Measurements from ENCODE around the gene PIGQ. TPM values are rescaled to one million over a fixed set of nuclear protein-coding genes. Genes with fewer than 3 reads are reported as not detected.

PIGQ gene
- polyA plus RNA-seq, 1 of the 3 experiments (the other 2 are of a cell fraction): 38.7 TPM

DNA sequence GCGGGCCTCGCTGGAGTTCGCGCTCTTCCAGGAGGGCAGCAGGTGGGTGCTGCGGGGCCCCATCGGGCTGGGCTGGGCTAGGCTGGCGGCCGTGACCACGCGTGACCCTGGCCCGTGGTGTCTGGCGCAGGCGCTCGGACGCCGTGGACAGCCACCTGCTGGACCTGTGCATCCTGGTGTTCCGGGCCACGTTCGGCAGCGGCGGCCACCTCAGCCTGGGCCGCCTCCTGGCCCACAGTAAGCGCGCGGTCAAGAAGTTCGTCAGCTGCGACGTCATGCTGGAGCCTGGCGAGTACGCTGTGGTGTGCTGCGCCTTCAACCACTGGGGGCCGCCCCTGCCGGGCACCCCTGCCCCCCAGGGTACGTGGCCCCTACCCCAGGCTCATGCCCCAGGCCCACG lies 17.6 kb upstream of the PIGQ start:
- no peak overlapping the region for H3K9ac ChIP-seq
- ChIA-PET CTCF (no interaction called here), POLR2A (no interaction called here)
- H3K36me3 ChIP-seq (replicated peaks in 1 of 2; ENCODE audit: control insufficient read depth in 1 of 2, insufficient read depth in 2 of 2, low read length in 1 of 2): peaks cover 0 to 28% of the 10 kb centered on the region in 2 experiments
- H3K4me1 ChIP-seq (ENCODE audit: control insufficient read depth in 1 of 2, insufficient read depth in 2 of 2, low read depth in 1 of 2, low read length in 1 of 2): peaks cover 0 to 9% of the 10 kb centered on the region in 2 experiments; a peak in 1 of 4 replicates
- H2AFZ ChIP-seq (ENCODE audit: low read depth): no peak overlapping the region
- H3K27ac ChIP-seq (ENCODE audit: low read depth in 2 of 2, low read length in 1 of 2): no peak overlapping the region
- DNase-seq: no peak
- no peaks in the 10 kb centered on the region for H3K79me2 ChIP-seq (ENCODE audit: insufficient read depth)
- TF ChIP-seq GABPA (IDR thresholded peaks at IDR 0.05; ENCODE audit: low read depth): no peak
- TF ChIP-seq, protein P1, sequence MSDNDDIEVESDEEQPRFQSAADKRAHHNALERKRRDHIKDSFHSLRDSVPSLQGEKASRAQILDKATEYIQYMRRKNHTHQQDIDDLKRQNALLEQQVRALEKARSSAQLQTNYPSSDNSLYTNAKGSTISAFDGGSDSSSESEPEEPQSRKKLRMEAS (IDR thresholded peaks at IDR 0.05; ENCODE audit: low read depth): no peak
- 99% methylated on average over 17 of the region's 35 CpGs for WGBS (ENCODE audit: low lambda C conversion rate)
- H3K4me3 ChIP-seq (ENCODE audit: low read depth in 2 of 2, low read length in 1 of 2): no peak overlapping the region
- no peaks in the 10 kb centered on the region for H3K9me3 ChIP-seq
- H3K9me2 ChIP-seq: no peaks in the 10 kb centered on the region
- no peaks in the 10 kb centered on the region for H3K27me3 ChIP-seq (ENCODE audit: insufficient read depth)
- H3K4me2 ChIP-seq: no peak overlapping the region
- H3F3A ChIP-seq (replicated peaks; ENCODE audit: insufficient read depth): peaks cover 2% of the 10 kb centered on the region
- H4K20me1 ChIP-seq (ENCODE audit: insufficient read depth): no peaks in the 10 kb centered on the region

DNA sequence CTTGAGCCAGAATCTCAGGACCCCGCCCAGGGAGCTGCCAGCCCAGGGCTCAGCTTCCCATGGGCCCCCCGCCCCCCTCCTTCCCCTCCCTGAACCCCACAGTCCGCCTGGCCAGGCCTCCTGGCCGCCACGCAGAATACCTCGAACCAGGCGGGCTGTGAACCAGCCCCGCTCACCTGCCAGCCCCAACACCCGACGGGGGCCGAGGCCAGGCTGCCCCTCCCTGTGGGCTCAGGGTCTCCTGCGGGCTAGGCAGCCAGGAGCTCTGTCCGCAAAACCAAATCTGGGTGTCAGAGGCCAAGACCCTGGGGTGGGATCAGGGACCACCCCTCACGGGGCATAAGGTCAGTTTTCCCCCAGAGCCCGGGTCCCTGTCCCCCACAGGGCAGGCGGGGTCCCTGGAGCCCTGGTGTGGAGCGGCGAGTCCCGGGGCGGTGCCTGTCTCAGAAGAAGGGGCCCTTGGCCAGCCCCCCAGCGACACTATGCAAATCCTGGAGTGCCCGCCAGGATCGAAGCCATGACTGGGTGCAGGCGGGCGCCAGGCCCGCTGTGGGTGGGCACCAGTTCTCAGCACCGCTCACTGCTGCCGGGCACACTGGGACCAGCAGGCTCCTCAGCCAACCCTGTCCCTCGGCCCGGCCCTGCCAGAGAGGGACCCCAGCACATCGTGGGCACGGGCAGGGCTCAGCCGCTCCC lies 16.0 kb upstream of the PIGQ start:
- Histone ChIP-seq H3K9me2 (no peaks in the 10 kb centered on the region), H3K27me3 (ENCODE audit: insufficient read depth) (0 out of 2 replicates have a peak, but pooled peaks cover 5% of the 10 kb centered on the region), H3K4me2 (no peak overlapping the region), H3K9ac (no peak overlapping the region), H2AFZ (ENCODE audit: low read depth) (no peak overlapping the region), H3K79me2 (ENCODE audit: insufficient read depth) (no peaks in the 10 kb centered on the region), H4K20me1 (ENCODE audit: insufficient read depth) (no peaks in the 10 kb centered on the region), H3K9me3 (no peaks in the 10 kb centered on the region), H3K36me3 (replicated peaks in 1 of 2; ENCODE audit: control insufficient read depth in 1 of 2, insufficient read depth in 2 of 2, low read length in 1 of 2) (peaks cover 0 to 18% of the 10 kb centered on the region in 2 experiments), H3K4me1 (ENCODE audit: control insufficient read depth in 1 of 2, insufficient read depth in 2 of 2, low read depth in 1 of 2, low read length in 1 of 2) (peaks cover 0 to 9% of the 10 kb centered on the region in 2 experiments; a peak in 1 of 4 replicates), H3K27ac (ENCODE audit: low read depth in 2 of 2, low read length in 1 of 2) (no peak overlapping the region), H3K4me3 (ENCODE audit: low read depth in 2 of 2, low read length in 1 of 2) (no peak overlapping the region), H3F3A (replicated peaks; ENCODE audit: insufficient read depth) (peaks cover 2% of the 10 kb centered on the region)
- ChIA-PET CTCF (interaction anchor here (1.2 kb wide), 1 partner anchor 11 kb away, joined by 3 read pairs; no protein-coding TSS in a partner anchor), POLR2A (no interaction called here)
- TF ChIP-seq, protein P2, sequence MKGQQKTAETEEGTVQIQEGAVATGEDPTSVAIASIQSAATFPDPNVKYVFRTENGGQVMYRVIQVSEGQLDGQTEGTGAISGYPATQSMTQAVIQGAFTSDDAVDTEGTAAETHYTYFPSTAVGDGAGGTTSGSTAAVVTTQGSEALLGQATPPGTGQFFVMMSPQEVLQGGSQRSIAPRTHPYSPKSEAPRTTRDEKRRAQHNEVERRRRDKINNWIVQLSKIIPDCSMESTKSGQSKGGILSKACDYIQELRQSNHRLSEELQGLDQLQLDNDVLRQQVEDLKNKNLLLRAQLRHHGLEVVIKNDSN (IDR thresholded peaks at IDR 0.05; ENCODE audit: borderline replicate concordance, low read depth): no peak
- no peak for TF ChIP-seq RAD21 (IDR thresholded peaks at IDR 0.05; ENCODE audit: low read length)
- TF ChIP-seq, protein P3, sequence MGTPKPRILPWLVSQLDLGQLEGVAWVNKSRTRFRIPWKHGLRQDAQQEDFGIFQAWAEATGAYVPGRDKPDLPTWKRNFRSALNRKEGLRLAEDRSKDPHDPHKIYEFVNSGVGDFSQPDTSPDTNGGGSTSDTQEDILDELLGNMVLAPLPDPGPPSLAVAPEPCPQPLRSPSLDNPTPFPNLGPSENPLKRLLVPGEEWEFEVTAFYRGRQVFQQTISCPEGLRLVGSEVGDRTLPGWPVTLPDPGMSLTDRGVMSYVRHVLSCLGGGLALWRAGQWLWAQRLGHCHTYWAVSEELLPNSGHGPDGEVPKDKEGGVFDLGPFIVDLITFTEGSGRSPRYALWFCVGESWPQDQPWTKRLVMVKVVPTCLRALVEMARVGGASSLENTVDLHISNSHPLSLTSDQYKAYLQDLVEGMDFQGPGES (IDR thresholded peaks at IDR 0.05; ENCODE audit: low read depth, low read length): no peak
- TF ChIP-seq NRF1 (IDR thresholded peaks at IDR 0.05; ENCODE audit: low read depth, low read length): no peak
- no peak for TF ChIP-seq EP300 (IDR thresholded peaks at IDR 0.05; ENCODE audit: borderline replicate concordance in 1 of 2, low read depth in 1 of 2, low read length in 1 of 2)
- TF ChIP-seq SMC3 (IDR thresholded peaks at IDR 0.05; ENCODE audit: low read depth, low read length): no peak
- TF ChIP-seq TEAD4 (IDR thresholded peaks at IDR 0.05; ENCODE audit: borderline replicate concordance, insufficient read depth): no peak
- no peak for TF ChIP-seq YY1 (IDR thresholded peaks at IDR 0.05; ENCODE audit: low read depth)
- TF ChIP-seq, protein P4, sequence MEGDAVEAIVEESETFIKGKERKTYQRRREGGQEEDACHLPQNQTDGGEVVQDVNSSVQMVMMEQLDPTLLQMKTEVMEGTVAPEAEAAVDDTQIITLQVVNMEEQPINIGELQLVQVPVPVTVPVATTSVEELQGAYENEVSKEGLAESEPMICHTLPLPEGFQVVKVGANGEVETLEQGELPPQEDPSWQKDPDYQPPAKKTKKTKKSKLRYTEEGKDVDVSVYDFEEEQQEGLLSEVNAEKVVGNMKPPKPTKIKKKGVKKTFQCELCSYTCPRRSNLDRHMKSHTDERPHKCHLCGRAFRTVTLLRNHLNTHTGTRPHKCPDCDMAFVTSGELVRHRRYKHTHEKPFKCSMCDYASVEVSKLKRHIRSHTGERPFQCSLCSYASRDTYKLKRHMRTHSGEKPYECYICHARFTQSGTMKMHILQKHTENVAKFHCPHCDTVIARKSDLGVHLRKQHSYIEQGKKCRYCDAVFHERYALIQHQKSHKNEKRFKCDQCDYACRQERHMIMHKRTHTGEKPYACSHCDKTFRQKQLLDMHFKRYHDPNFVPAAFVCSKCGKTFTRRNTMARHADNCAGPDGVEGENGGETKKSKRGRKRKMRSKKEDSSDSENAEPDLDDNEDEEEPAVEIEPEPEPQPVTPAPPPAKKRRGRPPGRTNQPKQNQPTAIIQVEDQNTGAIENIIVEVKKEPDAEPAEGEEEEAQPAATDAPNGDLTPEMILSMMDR (IDR thresholded peaks at IDR 0.05): no peak
- 82% methylated on average over 10 of the region's 33 CpGs for WGBS (ENCODE audit: low lambda C conversion rate)
- no peak for DNase-seq
